Psoas muscle (tissue), 8 donors: ENCODE data around the gene CDS2. TPM values are rescaled to one million over a fixed set of nuclear protein-coding genes. Genes with fewer than 3 reads are reported as not detected.

Experiments used
- ATAC-seq, 4 donors: fragments of 200-7000 bp; cut with Tn5 transposase; one replicate each; pipeline ENCODE4 v1.9.1; 2020; ENCODE audit warnings: moderate library complexity in 3 of 4, mild to moderate bottlenecking in 2 of 4
- DNase-seq, 2 donors: peaks; one replicate each; pipeline ENCODE4 v3.0.0-alpha.2; 2020
- H3K27ac ChIP-seq: fragments of 200-600 bp; one replicate; pipeline ENCODE4 v1.8.0; 2022
- H3K27me3 ChIP-seq, 3 donors: fragments of 200-600 bp in 1 of 3; one replicate each; pipeline versions ENCODE4 v1.6.1 to v1.8.0; 2013 to 2022; ENCODE audit warnings: low read length in 2 of 3, mild to moderate bottlenecking in 2 of 3, moderate library complexity in 1 of 3; ENCODE audit not compliant: insufficient read depth in 3 of 3
- H3K36me3 ChIP-seq, 2 donors: fragments of 200-600 bp in 1 of 2; one replicate each; pipeline versions ENCODE4 v1.6.1 to v1.8.0; 2013 to 2022; ENCODE audit warnings: low read depth in 1 of 2, mild to moderate bottlenecking in 1 of 2, moderate library complexity in 1 of 2; ENCODE audit not compliant: insufficient read depth in 1 of 2
- H3K4me1 ChIP-seq: fragments of 200-600 bp; one replicate; pipeline ENCODE4 v1.8.0; 2022
- H3K4me3 ChIP-seq: fragments of 200-600 bp; one replicate; pipeline ENCODE4 v1.8.0; 2022; ENCODE audit warnings: mild to moderate bottlenecking
- H3K9me3 ChIP-seq: fragments of 200-600 bp; one replicate; pipeline ENCODE4 v1.8.0; 2022
- WGBS, 3 donors: extraction: QIAGEN DNeasy Blood & Tissue Kit; methylation state at CpG; one replicate each; pipeline versions ENCODE4 v1.1.6 to v1.1.7; 2013; 5-methylcytosine and 5-hydroxymethylcytosine counted together
- intact Hi-C, 2 donors: fragments of 100-400 bp; cut with DNase I; formaldehyde crosslinking; loops; one replicate each; pipeline versions ENCODE4 v1.11.0 to v1.14.2; 2022
- polyA plus RNA-seq, 3 donors: library from polyadenylated mRNA; stranded (reverse); fragments of 200-250 nt; gene quantifications; one replicate each; pipeline ENCODE4 v1.2.3, GENCODE V29; 2013
- total RNA-seq, 4 donors: library from RNA; stranded (reverse); fragmentation: NEBNext Ultra II Directional in 2 of 4; extraction: Animal tissue kit (Norgen Biotek cat#: 25700) in 2 of 4; gene quantifications; one replicate each; pipeline versions ENCODE4 v1.2.1 to v1.2.4, GENCODE V29; 2021 to 2023
- TF ChIP-seq, protein P1 (sequence below): fragments of 200-600 bp; IDR thresholded peaks from one replicate; pipeline ENCODE4 v1.8.0; 2022; ENCODE audit warnings: antibody characterized with exemption
- donor health status: healthy with polysubstance abuse.
- donor health status: DM: no; HTN: no; CAD: no; lungs with moderate emphysema.
- donor health status: Bipolar disorder and iron deficiency.
- donor health status: healthy.
- donor health status: DM: yes; HTN: yes; CAD: no.
- donor health status: DM: no; HTN: no; CAD: no.
- donor health status: DM: no; HTN: no; CAD: no.
- donor health status: DM: yes; HTN: yes; CAD: no.

CDS2 gene
- total and polyA plus RNA-seq, 7 donors, result 8.0 to 34.1 (median 19.5) TPM

DNA sequence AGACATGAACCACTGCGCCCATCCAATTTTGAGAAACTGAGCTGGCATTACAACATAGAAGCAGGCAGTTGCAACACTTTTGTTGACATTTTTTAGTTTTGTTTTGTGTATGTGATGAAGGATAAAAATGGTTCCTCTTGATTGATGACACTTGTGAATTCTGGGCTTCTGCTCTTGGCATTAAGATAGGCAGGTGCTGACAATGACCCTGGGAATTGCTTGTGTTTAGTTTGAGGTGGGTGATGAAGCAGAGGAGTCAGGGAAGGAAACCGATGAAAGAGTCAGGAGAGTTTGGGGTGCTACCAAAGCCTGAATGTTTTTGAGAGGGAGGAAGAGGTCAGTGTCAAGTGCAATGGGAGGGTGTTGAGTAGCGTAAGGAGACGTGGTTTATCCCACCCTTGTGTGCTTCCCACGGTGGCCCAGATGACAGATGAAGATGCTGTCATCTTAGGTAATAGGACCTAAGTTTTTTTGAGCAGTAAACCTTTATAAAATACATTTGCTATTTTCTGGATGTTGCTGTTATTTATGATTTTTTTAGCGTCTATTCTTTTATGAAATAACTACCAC lies 19.4 kb downstream of the CDS2 start:
- H3K4me1 ChIP-seq, result peaks cover 81% of the 10 kb centered on the region
- TF ChIP-seq, protein P1, sequence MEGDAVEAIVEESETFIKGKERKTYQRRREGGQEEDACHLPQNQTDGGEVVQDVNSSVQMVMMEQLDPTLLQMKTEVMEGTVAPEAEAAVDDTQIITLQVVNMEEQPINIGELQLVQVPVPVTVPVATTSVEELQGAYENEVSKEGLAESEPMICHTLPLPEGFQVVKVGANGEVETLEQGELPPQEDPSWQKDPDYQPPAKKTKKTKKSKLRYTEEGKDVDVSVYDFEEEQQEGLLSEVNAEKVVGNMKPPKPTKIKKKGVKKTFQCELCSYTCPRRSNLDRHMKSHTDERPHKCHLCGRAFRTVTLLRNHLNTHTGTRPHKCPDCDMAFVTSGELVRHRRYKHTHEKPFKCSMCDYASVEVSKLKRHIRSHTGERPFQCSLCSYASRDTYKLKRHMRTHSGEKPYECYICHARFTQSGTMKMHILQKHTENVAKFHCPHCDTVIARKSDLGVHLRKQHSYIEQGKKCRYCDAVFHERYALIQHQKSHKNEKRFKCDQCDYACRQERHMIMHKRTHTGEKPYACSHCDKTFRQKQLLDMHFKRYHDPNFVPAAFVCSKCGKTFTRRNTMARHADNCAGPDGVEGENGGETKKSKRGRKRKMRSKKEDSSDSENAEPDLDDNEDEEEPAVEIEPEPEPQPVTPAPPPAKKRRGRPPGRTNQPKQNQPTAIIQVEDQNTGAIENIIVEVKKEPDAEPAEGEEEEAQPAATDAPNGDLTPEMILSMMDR, result no peak
- no peak for DNase-seq
- peak in 1 of 4 donors; percentile 32 for ATAC-seq
- intact Hi-C loops, result no loop called here
- no peak overlapping the region for H3K27ac ChIP-seq
- 90 to 96% (median 91%) methylated on average over 6 of the region's 6 CpGs for WGBS, 3 donors
- H3K9me3 ChIP-seq, result no peaks in the 10 kb centered on the region
- no peaks in the 10 kb centered on the region for H3K36me3 ChIP-seq
- no peak overlapping the region for H3K4me3 ChIP-seq
- no peaks in the 10 kb centered on the region for H3K27me3 ChIP-seq

DNA sequence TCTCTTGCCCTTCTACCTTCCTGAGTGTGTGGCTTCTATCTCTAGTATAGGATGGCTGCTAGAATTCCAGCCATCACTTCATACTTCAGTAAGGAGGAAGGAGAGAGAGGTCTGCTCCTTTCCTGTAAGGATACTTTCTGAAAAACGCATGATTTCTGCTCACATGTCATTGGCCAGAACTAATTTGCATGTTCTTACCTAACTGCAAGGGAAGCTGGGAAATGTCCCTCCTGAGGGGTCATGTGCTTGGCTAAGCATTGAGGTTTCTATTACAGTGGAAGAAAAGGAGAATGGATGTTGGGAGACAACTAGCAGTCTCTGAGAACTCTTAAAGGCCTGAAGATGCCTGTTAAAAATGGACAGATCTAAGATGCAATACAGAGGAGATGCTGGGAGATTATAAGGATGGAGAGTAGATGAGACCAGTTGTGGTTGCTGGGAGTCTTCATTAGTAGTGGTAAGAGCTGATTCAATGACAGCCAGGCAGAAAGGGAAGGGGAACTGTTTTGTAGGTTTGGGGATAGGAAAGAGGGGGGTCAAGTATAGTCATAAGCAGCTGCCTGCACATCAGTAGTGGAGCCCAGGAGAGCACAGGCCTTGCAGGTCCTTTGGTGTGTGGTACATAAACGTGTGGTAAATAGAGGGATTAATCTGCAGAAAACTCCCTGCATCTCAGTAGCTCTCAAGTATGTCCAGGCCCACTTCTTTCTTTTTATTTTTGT lies 20.2 kb downstream of the CDS2 start:
- intact Hi-C loops, result no loop called here
- peaks cover 77% of the 10 kb centered on the region for H3K4me1 ChIP-seq
- H3K9me3 ChIP-seq, result no peaks in the 10 kb centered on the region
- 55 to 74% (median 68%) methylated on average over 2 of the region's 2 CpGs for WGBS, 3 donors
- H3K27ac ChIP-seq, result no peak overlapping the region
- H3K36me3 ChIP-seq, result no peaks in the 10 kb centered on the region
- TF ChIP-seq, protein P1, result no peak
- DNase-seq (no peak), ATAC-seq (no peak)
- no peaks in the 10 kb centered on the region for H3K27me3 ChIP-seq
- H3K4me3 ChIP-seq, result no peak overlapping the region

DNA sequence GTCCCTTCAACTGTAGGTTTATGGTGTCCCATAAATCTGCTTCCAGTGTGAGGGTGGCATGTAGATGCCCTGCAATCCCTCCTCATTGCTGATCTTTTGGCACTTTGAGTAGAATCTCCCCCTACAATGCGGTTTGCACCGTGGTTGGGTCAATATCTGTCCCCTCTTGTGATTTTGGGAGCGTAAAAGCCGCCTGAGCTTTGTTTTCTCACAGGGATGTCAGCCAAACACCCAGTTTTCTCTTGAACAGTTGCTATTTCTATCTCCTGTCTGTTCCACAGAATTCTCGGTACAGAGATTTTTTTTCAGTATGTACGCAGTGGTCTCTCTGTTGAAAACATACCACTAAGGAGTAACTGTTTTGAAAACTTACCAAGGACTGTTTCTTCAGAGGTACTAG lies 21.8 kb downstream of the CDS2 start:
- ATAC-seq (no peak), DNase-seq (no peak)
- intact Hi-C loops, result no loop called here
- 37 to 54% (median 48%) methylated on average over 6 of the region's 6 CpGs for WGBS, 3 donors
- Histone ChIP-seq H3K4me1 (peaks cover 73% of the 10 kb centered on the region), H3K4me3 (no peak overlapping the region), H3K27ac (no peak overlapping the region), H3K9me3 (no peaks in the 10 kb centered on the region), H3K27me3 (no peaks in the 10 kb centered on the region), H3K36me3 (no peaks in the 10 kb centered on the region)
- TF ChIP-seq, protein P1, result no peak

DNA sequence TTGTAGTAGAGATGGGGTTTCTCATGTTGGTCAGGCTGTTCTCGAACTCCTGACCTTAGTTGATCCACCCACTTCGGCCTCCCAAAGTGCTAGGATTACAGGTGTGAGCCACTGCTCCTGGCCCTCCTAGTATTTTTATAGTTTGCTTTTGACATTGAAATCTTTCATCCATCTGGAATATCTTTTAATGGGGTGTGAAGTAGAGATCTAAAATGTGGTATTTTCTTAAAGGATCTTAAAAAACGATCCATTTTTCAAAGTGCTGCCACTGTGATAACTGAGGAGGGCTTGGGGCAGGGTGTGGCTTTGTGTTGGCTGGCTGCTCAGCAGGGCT lies 23.1 kb downstream of the CDS2 start:
- DNase-seq (no peak), ATAC-seq (peak in 1 of 4 donors; percentile 79)
- H3K4me3 ChIP-seq, result no peak overlapping the region
- no peaks in the 10 kb centered on the region for H3K9me3 ChIP-seq
- intact Hi-C loops, result no loop called here
- peaks cover 68% of the 10 kb centered on the region for H3K4me1 ChIP-seq
- WGBS, 3 donors, result 32 to 75% (median 39%) methylated on average over 3 of the region's 3 CpGs
- TF ChIP-seq, protein P1, result no peak
- H3K27ac ChIP-seq, result peak overlapping the region; percentile 86
- no peaks in the 10 kb centered on the region for H3K27me3 ChIP-seq
- H3K36me3 ChIP-seq, result no peaks in the 10 kb centered on the region
